Jurkat, Clone E6-1 (cell line): Measurements from ENCODE around the gene TMEM53.

Experiments used
- DNase-seq: peaks from one replicate; pipeline ENCODE4 v3.0.0-alpha.2; 2011; ENCODE audit warnings: low read depth, low spot score
- H3K4me3 ChIP-seq: 2 replicates; pipeline ENCODE4 v1.5.1; 2011; ENCODE audit warnings: mild to moderate bottlenecking, low read length, control low read depth, moderate library complexity

Gene TMEM53

DNA sequence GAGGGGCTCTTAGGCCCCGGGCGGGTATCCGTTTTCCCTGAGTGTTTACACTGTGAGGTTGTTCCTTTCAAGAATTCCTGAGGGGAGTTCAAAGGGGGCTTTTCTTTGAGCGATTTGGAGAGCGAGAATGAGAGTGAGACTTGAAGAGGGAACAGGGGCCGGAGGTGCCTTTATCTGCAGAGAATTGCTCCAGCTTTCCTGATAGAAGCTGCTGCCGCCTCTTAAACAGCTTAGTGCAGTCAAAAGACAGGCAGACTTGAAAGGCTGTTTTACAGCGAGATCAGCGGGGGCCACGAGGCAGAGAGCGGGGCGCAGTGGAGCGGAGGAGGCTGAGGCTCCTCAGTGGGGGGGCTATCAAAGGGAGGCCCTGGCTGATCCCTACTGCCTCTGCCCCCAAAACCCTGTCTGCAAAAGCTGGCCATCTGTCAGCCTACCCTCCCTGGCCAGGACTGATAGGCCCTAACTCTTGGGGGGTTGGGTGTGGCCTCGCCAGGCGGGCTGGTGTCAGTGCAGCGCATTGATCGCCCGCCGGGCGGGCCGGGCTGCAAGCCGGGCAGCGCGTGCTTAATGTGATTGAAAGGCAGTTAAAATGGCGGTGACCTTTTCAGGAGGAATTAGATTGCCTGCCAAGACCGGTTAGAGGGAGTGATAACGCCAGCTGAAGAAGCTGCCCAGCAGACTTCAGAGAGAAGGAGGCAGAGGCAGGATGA is 36.4 kb downstream of the TMEM53 start:
- no peak overlapping the region for H3K4me3 ChIP-seq
- no peak for DNase-seq

DNA sequence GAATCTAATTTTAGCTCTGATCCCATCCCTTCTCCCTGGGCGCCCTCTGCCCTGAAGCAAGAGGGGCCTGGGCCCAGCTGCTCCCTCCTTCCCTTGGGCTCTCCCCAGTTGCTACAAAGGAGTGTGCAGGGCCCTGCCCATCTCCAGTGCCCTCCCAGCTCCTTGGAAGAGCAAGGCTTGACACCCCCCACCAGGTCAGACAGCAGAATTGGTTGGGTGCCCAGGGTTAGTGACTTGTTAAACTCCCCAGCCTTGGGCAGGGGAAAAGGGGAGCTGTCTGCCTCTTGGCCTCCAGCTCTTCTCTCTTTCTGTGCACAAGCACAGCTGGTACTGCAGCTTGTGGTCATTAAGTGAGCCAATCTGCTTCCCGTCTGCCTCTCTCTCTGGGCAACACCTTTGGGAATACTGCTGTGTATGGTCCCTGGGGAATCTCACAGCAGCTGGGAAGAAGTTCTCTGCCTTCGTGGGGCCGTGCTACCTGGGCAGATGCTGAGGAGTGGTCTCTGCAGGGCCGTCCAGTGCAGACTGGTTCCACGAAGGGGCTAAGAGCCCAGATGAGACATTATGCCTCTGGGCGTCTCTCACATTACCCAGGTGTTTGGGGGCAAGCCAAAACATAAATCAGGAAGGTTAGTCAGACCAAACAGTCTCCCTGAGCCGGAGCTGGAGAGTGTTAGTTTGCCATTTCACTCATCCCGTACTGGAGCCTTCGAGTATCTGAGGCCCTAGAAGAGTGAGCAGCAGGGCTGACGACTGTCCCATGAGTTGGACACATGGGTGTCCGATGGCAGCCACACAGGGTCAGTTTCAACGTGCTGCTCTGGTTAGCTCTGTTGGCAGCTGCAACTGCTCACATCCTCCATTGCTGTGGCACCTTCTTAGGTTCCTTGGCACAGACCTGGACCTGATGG is 37.3 kb downstream of the TMEM53 start:
- H3K4me3 ChIP-seq, result no peak overlapping the region
- no peak for DNase-seq

DNA sequence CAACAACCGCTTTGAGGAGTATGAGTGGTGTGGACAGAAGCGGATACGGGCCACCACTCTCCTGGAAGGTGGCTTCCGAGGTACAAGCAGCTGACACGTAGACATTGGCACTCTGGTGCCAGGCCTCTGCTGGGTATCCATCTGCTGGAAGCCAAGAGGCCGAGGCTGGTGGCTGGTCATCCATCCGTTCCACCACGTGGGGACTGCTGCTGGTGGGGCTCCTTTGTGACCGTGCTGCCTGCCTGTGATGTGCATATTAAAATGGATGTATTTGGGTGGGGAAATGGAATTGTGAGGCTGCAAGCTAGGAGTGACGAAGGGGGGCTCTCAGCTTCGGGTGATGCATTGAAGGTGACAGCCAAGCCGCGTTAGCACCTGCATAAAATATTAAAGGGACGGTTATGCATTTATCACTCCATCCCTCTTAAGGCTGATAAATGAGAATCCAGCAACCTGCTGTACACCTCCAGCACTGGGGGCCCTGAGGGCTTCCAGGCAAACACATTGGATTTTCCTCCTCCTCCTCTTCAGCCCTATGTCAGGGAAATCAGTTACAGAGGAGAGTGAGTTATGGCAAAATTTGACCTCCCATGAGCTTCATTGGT is 38.1 kb downstream of the TMEM53 start:
- no peak for DNase-seq
- no peak overlapping the region for H3K4me3 ChIP-seq

DNA sequence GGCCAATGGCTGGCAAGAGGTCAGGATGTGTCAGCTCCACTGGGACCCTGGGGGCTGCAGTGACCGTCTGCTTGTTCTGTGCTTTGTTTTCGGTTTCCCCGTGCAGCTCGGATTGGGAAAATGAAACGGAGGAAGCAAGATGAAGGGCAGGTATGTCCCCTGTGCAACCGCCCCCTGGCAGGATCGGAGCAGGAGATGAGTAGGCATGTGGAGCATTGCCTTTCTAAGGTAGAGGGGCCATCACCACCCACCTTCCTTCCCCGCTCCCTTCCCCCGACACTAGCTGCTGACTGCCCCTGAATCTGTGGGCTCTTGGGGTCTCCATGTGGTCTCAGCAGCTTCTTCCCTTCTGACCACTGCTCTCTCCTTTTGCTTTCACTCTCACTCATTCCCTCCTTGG is 38.8 kb downstream of the TMEM53 start:
- no peak for DNase-seq
- no peak overlapping the region for H3K4me3 ChIP-seq

DNA sequence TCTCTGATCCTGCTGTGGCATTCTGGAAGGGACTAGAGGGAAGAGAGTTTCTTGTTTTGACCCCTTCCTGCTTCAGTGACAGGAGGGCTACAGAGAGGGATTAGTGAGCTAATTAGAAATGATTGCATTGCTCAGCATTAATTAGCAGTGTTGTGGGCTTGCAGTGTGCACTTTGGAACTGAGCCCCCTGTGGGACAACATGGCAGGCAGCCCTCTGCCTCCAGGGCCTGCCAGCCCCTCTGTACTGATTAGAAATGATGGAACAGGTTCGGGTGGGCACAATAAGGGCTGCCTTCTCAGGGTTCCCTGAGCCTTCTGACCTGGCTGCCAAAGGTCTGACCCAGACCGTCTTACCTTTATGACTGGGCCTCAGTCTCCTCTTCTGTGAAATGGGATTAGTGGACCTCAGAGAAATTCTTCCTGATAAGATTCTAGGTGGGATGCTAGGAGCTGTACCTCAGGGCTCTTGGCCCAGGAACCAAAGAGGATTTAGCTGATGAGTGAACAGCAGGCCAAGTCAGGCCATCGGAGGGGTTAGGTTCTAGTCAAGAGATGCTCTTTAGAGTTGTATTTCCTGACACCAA is 39.6 kb downstream of the TMEM53 start:
- no peak overlapping the region for H3K4me3 ChIP-seq
- no peak for DNase-seq

DNA sequence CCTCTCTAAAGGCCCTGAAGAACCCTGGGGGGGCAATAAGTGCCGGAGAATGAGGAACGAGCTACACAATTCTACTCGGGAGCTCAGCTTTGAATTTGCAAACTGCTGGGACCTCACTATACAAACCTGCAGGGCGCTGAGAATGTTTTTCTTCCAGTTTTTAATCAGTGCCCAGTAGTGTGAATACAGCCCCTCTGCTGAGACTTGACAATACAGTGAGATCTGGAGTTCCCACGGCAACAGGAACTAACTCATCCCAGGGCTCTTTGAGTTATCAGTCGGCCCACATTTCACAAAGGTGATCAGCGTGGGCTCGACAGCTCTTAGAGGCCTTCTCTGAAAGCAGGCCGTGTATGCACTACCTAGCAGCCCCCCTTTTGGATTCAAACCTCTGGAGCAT is 41.7 kb downstream of the TMEM53 start:
- no peak for DNase-seq
- H3K4me3 ChIP-seq, result peak overlapping the region; percentile 79

DNA sequence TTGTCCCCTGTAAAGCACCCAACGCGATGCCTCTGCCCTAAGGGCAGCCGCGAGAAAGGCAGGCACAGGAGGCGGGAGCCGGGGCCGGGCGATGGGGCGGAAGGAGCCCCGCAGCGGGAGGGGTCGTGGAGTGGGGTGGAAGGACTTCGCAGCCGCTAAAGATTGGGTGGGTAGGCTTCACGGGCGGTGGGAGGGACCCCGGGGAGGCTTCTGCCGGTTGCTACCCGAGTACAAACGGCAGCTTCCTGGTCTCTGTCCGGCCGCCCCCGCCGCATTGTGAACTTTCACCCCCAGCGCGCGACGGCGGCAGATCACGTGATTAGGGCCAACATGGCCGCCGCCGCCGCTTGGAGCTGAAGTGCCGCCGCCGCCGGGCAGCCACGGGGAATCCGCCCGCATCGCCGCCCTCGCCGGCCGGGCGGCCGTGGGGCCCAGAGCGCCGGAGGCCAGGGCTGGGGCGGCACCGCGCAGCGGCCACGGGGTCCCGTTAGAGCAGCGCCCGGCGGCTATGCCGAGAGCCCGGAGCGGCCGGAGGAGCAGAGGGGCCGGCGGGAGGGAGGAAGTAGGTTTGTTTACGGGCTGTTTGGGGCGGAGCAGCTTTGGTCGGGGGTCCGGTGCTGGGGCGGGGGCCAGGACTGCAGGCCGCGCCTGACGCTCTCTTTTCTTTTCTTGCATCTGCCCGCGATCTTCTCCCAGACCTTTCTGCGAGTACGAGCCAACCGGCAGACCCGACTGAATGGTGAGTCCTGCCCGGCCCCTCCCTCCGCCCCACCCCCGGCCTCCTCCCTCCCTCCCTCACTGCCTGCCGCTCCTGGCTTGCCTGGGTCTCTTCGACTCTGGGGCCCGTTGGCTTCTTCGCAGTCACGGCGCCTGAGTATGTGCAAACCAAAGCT is 42.4 kb downstream of the TMEM53 start:
- DNase-seq, result peak; percentile 79
- peak overlapping the region; percentile 79 for H3K4me3 ChIP-seq

DNA sequence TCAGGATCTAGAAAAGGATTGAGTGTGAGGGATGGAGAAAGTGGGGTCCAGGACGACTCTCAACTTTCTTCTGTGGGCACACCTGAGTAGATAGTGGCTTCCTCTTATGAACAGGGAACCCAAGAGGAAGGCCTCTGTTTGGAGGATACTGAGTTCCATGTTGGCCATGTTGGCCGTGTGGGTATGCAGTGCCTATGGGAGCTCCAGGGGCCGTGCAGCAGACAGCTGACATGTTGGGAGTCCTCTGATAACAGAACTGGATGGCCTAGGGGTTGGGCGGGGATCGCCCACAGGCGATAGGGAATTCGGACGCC is 43.0 kb downstream of the TMEM53 start:
- H3K4me3 ChIP-seq, result peak overlapping the region; percentile 79
- DNase-seq, result peak; percentile 9

DNA sequence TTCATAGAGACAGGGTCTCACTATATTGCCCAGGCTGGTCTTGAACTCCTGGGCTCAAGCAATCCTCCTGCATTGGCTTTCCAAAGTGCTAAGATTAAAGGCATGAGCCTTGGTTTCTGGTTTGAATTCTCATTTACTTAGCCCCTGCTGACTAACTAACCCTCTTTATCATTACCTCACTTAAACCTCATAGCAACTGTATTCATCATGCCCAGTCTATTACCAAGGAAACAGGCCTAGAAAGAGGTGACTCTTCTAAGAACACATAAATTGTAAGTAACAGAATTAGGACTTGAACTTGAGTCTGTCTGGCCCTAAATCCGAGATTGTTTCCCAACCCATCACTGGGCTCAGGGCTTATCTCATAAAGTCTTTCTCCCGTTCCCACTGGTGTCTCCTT is 44.2 kb downstream of the TMEM53 start:
- H3K4me3 ChIP-seq, result no peak overlapping the region
- no peak for DNase-seq

DNA sequence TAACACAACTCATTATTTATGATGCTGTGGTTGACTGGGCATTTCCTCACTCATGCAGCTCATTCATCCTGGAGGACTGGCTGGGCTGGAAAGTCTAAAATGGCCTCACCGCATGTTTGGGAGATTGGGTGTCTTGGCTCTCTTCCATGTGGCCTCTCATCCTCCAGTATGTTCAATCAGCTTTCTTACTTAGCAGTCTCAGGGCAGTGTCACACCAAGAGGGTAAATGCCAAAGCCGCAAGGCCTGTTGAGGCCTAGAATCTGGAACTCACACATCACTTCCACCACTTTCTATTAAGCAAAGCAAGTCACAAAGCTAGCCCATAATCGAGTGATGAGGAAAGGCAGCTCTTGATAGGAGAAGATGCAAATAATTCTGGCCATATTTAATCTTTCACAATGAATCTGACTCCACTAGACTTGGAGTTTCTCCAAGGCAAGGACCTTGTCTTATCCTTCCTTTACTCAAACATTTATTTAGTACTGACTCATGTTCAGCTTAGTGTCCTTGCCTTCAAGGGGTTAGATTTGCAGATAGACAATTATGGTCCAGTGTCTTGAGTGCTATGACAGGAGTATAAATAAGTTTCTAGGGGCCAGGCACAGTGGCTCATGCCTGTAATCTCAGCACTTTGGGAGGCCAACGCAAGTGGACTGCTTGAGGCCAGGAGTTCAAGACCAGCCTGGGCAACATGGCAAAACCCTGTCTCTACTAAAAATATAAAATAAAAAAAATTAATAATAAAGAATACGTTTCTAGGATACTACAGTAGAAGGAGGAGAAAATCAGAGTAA is 45.1 kb downstream of the TMEM53 start:
- no peak overlapping the region for H3K4me3 ChIP-seq
- no peak for DNase-seq

DNA sequence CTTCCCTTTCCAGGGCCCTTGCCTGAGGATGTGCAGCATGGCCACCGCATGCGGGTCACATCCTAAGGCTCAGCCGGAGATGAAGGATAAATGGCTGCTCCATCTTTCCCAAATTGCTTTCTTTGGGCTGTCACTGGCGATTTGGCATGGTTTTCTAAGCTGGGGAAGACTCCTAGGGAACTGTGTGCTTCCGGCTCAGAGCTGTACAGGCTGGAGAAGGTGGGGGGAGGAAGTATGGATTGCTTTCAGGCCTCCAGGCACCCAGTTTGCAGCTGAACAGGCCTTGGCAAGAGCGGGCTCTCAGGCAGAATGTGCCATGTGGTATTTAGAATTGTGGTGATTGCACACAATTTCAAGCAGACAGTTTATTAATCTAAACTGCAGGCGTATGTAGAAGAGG is 48.9 kb downstream of the TMEM53 start:
- DNase-seq, result no peak
- H3K4me3 ChIP-seq, result no peak overlapping the region

DNA sequence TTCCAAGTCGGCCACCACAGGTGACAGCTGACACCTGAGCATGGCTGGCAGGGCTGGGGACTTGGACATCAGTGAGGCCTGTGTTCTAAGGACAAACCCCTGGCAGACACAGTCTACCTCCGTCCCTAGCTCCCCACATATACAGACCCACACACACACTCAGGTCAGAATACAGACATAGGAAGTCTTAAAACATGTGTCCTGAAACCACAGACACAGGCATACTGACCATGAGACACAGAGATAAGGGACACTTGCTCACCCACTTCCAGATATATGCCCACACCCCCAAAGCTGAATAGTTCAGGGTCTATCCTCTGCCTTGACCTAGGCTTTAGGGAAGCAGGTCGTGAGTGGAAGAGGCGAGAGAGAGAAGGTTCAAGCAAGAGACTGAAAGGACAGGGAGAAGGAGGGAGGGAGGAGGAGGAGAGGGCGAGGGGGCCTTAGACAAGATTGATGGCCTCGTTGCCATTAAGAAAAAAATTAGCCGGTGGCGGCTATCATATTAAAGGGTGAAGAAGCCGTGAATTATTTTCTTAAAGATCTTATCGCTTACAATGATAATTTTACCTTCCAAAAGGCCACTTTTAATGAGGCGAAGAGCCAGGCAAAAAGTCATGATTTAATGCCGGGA is 49.9 kb downstream of the TMEM53 start:
- DNase-seq, result no peak
- no peak overlapping the region for H3K4me3 ChIP-seq

DNA sequence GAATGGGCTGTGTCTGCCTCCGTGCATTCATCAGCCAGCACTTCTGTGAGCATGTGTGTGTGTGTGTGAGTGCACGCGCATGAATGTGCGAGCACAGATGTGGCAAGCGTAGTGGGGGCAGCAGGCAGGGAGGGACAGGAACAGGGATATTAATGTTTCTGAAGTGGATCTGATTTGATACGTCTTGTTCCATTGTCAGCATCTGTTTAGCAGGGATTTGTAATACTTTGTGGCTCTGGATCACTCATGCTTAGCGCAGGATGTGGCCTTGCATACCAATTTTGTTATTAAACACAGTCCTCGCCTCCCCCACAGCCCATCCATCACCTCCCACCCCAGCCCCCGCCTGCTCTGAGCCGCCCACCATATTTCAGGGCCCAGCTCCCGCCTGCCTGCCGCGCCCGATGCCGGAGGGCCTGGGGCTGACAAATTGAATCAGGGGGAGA is 52.4 kb downstream of the TMEM53 start:
- H3K4me3 ChIP-seq, result no peak overlapping the region
- DNase-seq, result no peak

DNA sequence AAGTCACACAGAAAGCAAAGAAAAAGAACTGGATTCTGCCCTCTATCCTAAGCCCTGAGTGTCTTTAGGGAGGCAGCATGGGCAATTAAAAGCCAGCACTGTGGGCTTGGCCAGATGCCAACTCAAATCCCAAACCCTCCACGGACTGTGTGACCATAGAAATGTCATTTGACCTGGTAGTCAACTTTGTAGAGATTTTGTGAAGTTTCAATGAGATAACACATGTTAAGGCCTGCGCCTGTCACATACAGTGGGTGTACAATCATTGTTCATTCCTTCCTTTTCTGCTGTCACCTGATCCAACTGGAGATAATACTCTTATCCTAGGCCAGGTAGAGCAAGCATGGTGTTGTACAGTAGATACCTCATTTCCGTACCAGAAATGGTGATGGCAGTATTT is 54.2 kb downstream of the TMEM53 start:
- H3K4me3 ChIP-seq, result no peak overlapping the region
- DNase-seq, result no peak

DNA sequence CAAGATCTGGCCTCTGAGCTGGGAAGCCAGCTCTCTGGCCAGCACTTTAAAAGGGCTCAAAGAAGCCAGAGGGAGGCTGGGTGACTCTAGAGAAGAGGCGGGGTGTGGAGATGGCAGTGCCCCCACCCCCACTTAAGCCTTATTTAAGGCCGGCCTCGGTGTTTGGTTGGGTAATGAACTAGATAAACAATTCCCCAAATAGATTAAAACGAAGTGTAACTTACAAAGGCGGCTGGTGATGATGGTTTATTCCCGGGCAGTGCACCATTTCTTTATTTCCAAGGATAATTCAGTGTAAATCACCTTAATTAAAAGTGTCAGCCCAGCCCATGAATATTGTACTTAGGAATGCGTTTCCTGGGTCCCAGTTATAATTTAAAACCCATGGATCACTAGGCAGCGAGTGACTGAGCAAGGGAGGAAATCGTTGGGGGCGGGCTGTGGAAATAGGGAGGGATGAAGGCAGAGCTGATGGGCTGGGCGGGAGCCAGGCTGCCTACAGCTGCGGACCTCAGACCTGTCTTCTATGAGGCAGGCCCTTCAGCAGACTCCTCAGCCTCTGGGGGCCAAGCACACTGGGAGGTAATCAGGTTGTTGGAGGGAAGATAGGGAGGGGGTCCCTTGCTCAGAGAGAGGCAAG is 54.9 kb downstream of the TMEM53 start:
- no peak for DNase-seq
- H3K4me3 ChIP-seq, result no peak overlapping the region

DNA sequence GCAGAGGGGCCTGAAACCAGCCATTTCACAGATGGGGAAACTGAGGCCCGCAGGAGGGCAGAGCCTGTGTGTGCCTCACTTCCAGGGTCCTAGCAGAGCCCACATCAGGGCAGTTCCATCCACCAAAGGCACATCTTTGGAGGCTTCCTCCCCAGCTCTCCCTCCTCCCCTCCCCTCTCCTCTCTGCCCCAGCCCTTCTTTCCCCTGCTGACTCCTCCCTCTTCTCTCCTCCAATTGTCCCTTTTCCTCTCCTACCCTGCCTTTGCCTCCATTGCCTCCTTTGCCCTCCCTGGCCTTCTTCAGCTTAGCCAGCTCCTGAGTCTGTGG is 56.6 kb downstream of the TMEM53 start:
- H3K4me3 ChIP-seq, result no peak overlapping the region
- DNase-seq, result no peak

DNA sequence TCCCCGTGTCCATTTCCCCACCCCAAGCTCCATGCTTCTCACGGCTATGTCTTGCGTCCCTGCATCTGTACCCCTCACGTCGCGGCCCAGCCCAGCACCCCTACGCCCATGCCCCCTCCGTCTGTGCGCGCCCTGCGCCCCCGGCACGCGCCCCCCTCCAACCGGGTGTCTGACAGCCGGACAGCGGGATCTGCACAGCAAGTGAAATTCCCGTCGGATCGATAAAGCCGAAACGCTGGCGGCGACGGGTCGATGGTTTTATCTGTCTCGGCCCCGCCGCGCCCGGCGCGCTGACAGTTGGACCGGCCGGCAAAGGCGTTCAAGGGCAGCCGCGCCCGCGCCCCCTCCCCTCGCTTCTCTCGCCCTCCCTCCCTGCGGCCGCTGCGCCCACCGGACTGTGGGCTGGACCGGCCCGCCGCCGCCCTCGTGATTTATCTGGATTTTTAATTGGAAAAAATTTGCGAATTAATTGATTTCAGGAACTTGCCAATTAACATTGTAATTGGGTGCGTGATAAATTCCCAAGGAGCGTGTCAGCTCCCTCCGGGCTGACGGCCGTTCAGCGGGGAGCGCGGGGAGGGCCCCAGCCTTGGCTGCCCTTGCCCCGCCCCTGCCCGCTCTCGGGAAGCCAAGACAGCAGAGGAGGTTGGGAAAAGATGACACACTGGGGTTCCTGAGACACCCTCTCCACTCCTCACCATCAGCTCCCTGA is 57.1 kb downstream of the TMEM53 start:
- DNase-seq, result no peak
- H3K4me3 ChIP-seq, result no peak overlapping the region
